SK-N-SH (cell line): ENCODE results near the gene METRNL. TPM values are rescaled to one million over a fixed set of nuclear protein-coding genes. Genes with fewer than 3 reads are reported as not detected.
"Not testable (repeated sequence)": the region's sequence is repeated elsewhere in the genome, so short reads cannot be mapped to it uniquely, and the experiment has no call there.

Experiments
- CTCF ChIA-PET: fragments of 300-600, 350-600 bp; formaldehyde crosslinking; extraction: SDS; loops from one replicate; lab custom pipeline; 2021; lab: Yijun Ruan, JAX
- POLR2A ChIA-PET: fragments of 350-600 bp; sonication (Branson Sonifier 250); formaldehyde crosslinking; extraction: SDS; loops from one replicate; lab custom pipeline; 2020; ENCODE audit warnings: antibody characterized with exemption, inconsistent platforms; lab: Yijun Ruan, JAX
- DNase-seq: peaks from one replicate; pipeline ENCODE4 v3.0.0; 2012
- H2AFZ ChIP-seq: fragments of 200-600 bp; sonication (generic); 2 replicates; pipeline ENCODE4 v1.8.1; 2016; ENCODE audit warnings: antibody characterized with exemption, mild to moderate bottlenecking, low read depth
- H3F3A ChIP-seq: fragments of 200-600 bp; sonication (generic); replicated peaks from 2 replicates; pipeline ENCODE3; 2016; ENCODE audit warnings: antibody characterized with exemption, mild to moderate bottlenecking; ENCODE audit not compliant: insufficient read depth
- H3K27ac ChIP-seq, 2 experiments: fragments of 200-500 bp in 1 of 2; fragments of 200-600 bp in 1 of 2; sonication (Bioruptor generic) in 1 of 2; sonication (generic), shearing (Covaris generic) in 1 of 2; 2 replicates each; pipeline versions ENCODE4 v1.5.1 to v1.6.1; 2014 to 2016; ENCODE audit warnings: low read depth in 2 of 2, inconsistent platforms in 1 of 2, low read length in 1 of 2, mild to moderate bottlenecking in 1 of 2, mixed read lengths in 1 of 2
- H3K27me3 ChIP-seq: fragments of 200-600 bp; sonication (generic), shearing (Covaris generic); 2 replicates; pipeline ENCODE4 v1.6.1; 2016; ENCODE audit warnings: mixed run types; ENCODE audit not compliant: insufficient read depth
- H3K36me3 ChIP-seq, 2 experiments: fragments of 200-500 bp in 1 of 2; fragments of 200-600 bp in 1 of 2; sonication (Bioruptor generic) in 1 of 2; sonication (generic) in 1 of 2; replicated peaks in 1 of 2; 2 replicates each; pipeline versions ENCODE3 to v1.5.1; 2014 to 2016; ENCODE audit warnings: low read length in 1 of 2, mild to moderate bottlenecking in 1 of 2; ENCODE audit not compliant: insufficient read depth in 2 of 2, control insufficient read depth in 1 of 2
- H3K4me1 ChIP-seq, 2 experiments: fragments of 200-500 bp in 1 of 2; fragments of 200-600 bp in 1 of 2; sonication (Bioruptor generic) in 1 of 2; sonication (generic), shearing (Covaris generic) in 1 of 2; 2 replicates each; pipeline versions ENCODE4 v1.5.1 to v1.6.1; 2014 to 2016; ENCODE audit warnings: low read depth in 1 of 2, low read length in 1 of 2, mixed run types in 1 of 2; ENCODE audit not compliant: insufficient read depth in 2 of 2, control insufficient read depth in 1 of 2
- H3K4me2 ChIP-seq: fragments of 200-600 bp; sonication (generic), shearing (Covaris generic); 2 replicates; pipeline ENCODE4 v1.6.1; 2017; ENCODE audit warnings: mixed run types
- H3K4me3 ChIP-seq, 2 experiments: fragments of 200-500 bp in 1 of 2; fragments of 200-600 bp in 1 of 2; sonication (Bioruptor generic) in 1 of 2; sonication (generic), shearing (Covaris generic) in 1 of 2; 2 replicates each; pipeline versions ENCODE4 v1.5.1 to v1.8.1; 2014 to 2016; ENCODE audit warnings: low read depth in 2 of 2, inconsistent platforms in 1 of 2, low read length in 1 of 2, mild to moderate bottlenecking in 1 of 2, mixed read lengths in 1 of 2, moderate library complexity in 1 of 2
- H3K79me2 ChIP-seq: fragments of 200-600 bp; sonication (generic); 2 replicates; pipeline ENCODE4 v1.8.1; 2017; ENCODE audit warnings: mild to moderate bottlenecking; ENCODE audit not compliant: insufficient read depth
- H3K9ac ChIP-seq: fragments of 200-600 bp; sonication (generic); 2 replicates; pipeline ENCODE4 v1.6.1; 2017; ENCODE audit warnings: mixed run types
- H3K9me2 ChIP-seq: fragments of 200-600 bp; sonication (generic); 2 replicates; pipeline ENCODE4 v1.6.1; 2017; ENCODE audit warnings: mixed run types
- H3K9me3 ChIP-seq: fragments of 200-600 bp; sonication (generic); 2 replicates; pipeline ENCODE4 v1.6.1; 2017; ENCODE audit warnings: mixed run types, mild to moderate bottlenecking, moderate library complexity
- H4K20me1 ChIP-seq: fragments of 200-600 bp; sonication (generic); 2 replicates; pipeline ENCODE4 v1.6.1; 2017; ENCODE audit warnings: mild to moderate bottlenecking, mixed run types; ENCODE audit not compliant: insufficient read depth
- ELF1 ChIP-seq: IDR thresholded peaks from 2 replicates; pipeline ENCODE4 v1.4.0; 2012
- EZH2phosphoT487 ChIP-seq: fragments of 200-600 bp; sonication (generic); IDR thresholded peaks from 2 replicates; pipeline ENCODE4 v1.6.1; 2017; ENCODE audit warnings: low read depth, mixed run types, mild to moderate bottlenecking, antibody characterized with exemption, moderate library complexity, borderline replicate concordance
- FOXJ3 ChIP-seq: sonication (generic); formaldehyde crosslinking; IDR thresholded peaks from 2 replicates; pipeline ENCODE4 v1.5.1; 2020; ENCODE audit warnings: mild to moderate bottlenecking, missing genetic modification reagents
- GATA2 ChIP-seq: sonication (generic); formaldehyde crosslinking; IDR thresholded peaks from 2 replicates; pipeline ENCODE4 v1.5.0; 2020; ENCODE audit warnings: mild to moderate bottlenecking, missing genetic modification reagents
- NRF1 ChIP-seq: IDR thresholded peaks from 2 replicates; pipeline ENCODE4 v1.6.1; 2012; ENCODE audit warnings: low read depth, mild to moderate bottlenecking, low read length
- RAD21 ChIP-seq: IDR thresholded peaks from 2 replicates; pipeline ENCODE4 v1.6.1; 2012; ENCODE audit warnings: mild to moderate bottlenecking, low read length
- RCOR1 ChIP-seq: fragments of 150-350 bp; IDR thresholded peaks from 2 replicates; pipeline ENCODE4 v1.6.1; 2017; ENCODE audit warnings: antibody characterized with exemption, low read length
- RXRA ChIP-seq: IDR thresholded peaks from 2 replicates; pipeline ENCODE4 v1.4.0; 2012; ENCODE audit warnings: low read depth, mild to moderate bottlenecking, borderline replicate concordance
- SIN3A ChIP-seq: IDR thresholded peaks from 2 replicates; pipeline ENCODE4 v1.6.1; 2012; ENCODE audit warnings: low read depth, mild to moderate bottlenecking, low read length, moderate library complexity, borderline replicate concordance
- TCF12 ChIP-seq: IDR thresholded peaks from 2 replicates; pipeline ENCODE4 v1.4.0; 2012
- USF2 ChIP-seq: fragments of 150-350 bp; IDR thresholded peaks from 2 replicates; pipeline ENCODE4 v1.6.1; 2017; ENCODE audit warnings: antibody characterized with exemption, low read length, low read depth, borderline replicate concordance
- YY1 ChIP-seq: IDR thresholded peaks from 2 replicates; pipeline ENCODE4 v1.4.0; 2012; ENCODE audit warnings: low read depth, mild to moderate bottlenecking
- WGBS: methylation state at CpG from one replicate; pipeline ENCODE4 v1.1.6; 2017; ENCODE audit warnings: low lambda C conversion rate; 5-methylcytosine and 5-hydroxymethylcytosine counted together
- polyA plus RNA-seq, 3 experiments: library from polyadenylated mRNA; depleted of rRNA; stranded (reverse); fragments of >200 nt; gene quantifications; 2 replicates each; pipeline ENCODE4 v1.2.3, GENCODE V29; 2012

Gene METRNL
- polyA plus RNA-seq, 1 of the 3 experiments (the other 2 are of a cell fraction) = 75.5 TPM

- H3K4me2 ChIP-seq = no peak overlapping the region
- TF ChIP-seq YY1 (no peak), GATA2 (no peak), RAD21 (no peak), FOXJ3 (CRISPR knock-in tag) (no peak), USF2 (no peak), SIN3A (no peak), NRF1 (no peak), RXRA (no peak), RCOR1 (no peak)
- H3K79me2 ChIP-seq = no peaks in the 10 kb centered on the region
- H4K20me1 ChIP-seq = no peaks in the 10 kb centered on the region
- no peaks in the 10 kb centered on the region for H3K36me3 ChIP-seq
- no peaks in the 10 kb centered on the region; a peak in 1 of 4 replicates for H3K4me1 ChIP-seq
- no peak overlapping the region for H3K27ac ChIP-seq
- POLR2A ChIA-PET = no interaction called here
- H3F3A ChIP-seq = peaks cover 3% of the 10 kb centered on the region
- no peak for DNase-seq
- no peak overlapping the region for H3K4me3 ChIP-seq
- CTCF ChIA-PET = no interaction called here
- 78% methylated on average over 22 of the region's 22 CpGs for WGBS
- H3K9ac ChIP-seq = no peak overlapping the region
- H2AFZ ChIP-seq = no peak overlapping the region
- H3K9me3 ChIP-seq = no peaks in the 10 kb centered on the region
- H3K9me2 ChIP-seq = no peaks in the 10 kb centered on the region
- peaks cover 23% of the 10 kb centered on the region for H3K27me3 ChIP-seq
Measured at GRCh38 chr17:83118071-83118841, 38.8 kb downstream of the METRNL start.

GRCh38 chr17:83119987-83120864, 40.8 kb downstream of the METRNL start:
- H3K9ac ChIP-seq = no peak overlapping the region
- TF ChIP-seq TCF12 (no peak), EZH2phosphoT487 (no peak), ELF1 (no peak)
- TF ChIP-seq, all 33 proteins: peak for 0
- no peaks in the 10 kb centered on the region for H3K36me3 ChIP-seq
- no peak overlapping the region for H3K4me2 ChIP-seq
- H2AFZ ChIP-seq = no peak overlapping the region
- no peaks in the 10 kb centered on the region; a peak in 1 of 4 replicates for H3K4me1 ChIP-seq
- DNase-seq = no peak
- CTCF ChIA-PET = no interaction called here
- no peak overlapping the region for H3K27ac ChIP-seq
- H3K79me2 ChIP-seq = no peaks in the 10 kb centered on the region
- peaks cover 3% of the 10 kb centered on the region for H3F3A ChIP-seq
- H3K9me2 ChIP-seq = no peaks in the 10 kb centered on the region
- H4K20me1 ChIP-seq = no peaks in the 10 kb centered on the region
- POLR2A ChIA-PET = no interaction called here
- 12% methylated on average over 20 of the region's 25 CpGs for WGBS
- no peaks in the 10 kb centered on the region for H3K9me3 ChIP-seq
- H3K27me3 ChIP-seq = peaks cover 35% of the 10 kb centered on the region
- H3K4me3 ChIP-seq = no peak overlapping the region

- H3K27me3 ChIP-seq = peaks cover 46% of the 10 kb centered on the region
- H2AFZ ChIP-seq, H3K36me3 ChIP-seq, H3K79me2 ChIP-seq, DNase-seq, H3K4me3 ChIP-seq, H3F3A ChIP-seq, H3K9me3 ChIP-seq, H3K4me2 ChIP-seq, POLR2A ChIA-PET, H3K4me1 ChIP-seq, CTCF ChIA-PET, H3K9ac ChIP-seq, H4K20me1 ChIP-seq, H3K9me2 ChIP-seq, H3K27ac ChIP-seq: not testable (repeated sequence)
- WGBS = 37% methylated on average over 11 of the region's 12 CpGs
Measured at GRCh38 chr17:83121473-83121872, 42.1 kb downstream of the METRNL start.
